K562 (cell line): ENCODE results near the gene RGS7. TPM values are rescaled to one million over a fixed set of nuclear protein-coding genes. Genes with fewer than 3 reads are reported as not detected.

Experiments
- ATAC-seq: fragments of 200-7000 bp; cut with Tn5 transposase; 3 replicates; pipeline ENCODE4 v1.9.1; 2020; ENCODE audit warnings: moderate library complexity
- BruUV-seq: library from RNA; stranded (reverse); fragments of 400-500 nt; replicated peaks from 2 replicates; lab custom pipeline; 2021; lab: Mats Ljungman, UMichigan
- CTCF ChIA-PET: fragments of 300-600 bp; formaldehyde crosslinking; extraction: SDS; loops from one replicate; lab custom pipeline; 2021; ENCODE audit warnings: low intra/inter-chr PET ratio; lab: Yijun Ruan, JAX
- POLR2A ChIA-PET: fragments of 300-600, 350-650 bp; sonication (Branson Sonifier 250); formaldehyde crosslinking; extraction: SDS; loops from one replicate; lab custom pipeline; 2021; ENCODE audit warnings: antibody characterized with exemption, inconsistent platforms; lab: Yijun Ruan, JAX
- DNase-seq, 4 experiments: peaks; one replicate each; pipeline versions ENCODE4 v3.0.0 to v3.0.0-alpha.2; 2011 to 2018; ENCODE audit warnings: low spot score in 3 of 4, mixed read lengths in 3 of 4; ENCODE audit errors: extremely low read depth in 1 of 4
- FAIRE-seq: peaks from 2 replicates; lab custom pipeline; 2011; peaks lifted over from hg19 to GRCh38; lab: Jason Lieb, UNC
- H2AFZ ChIP-seq: 2 replicates; pipeline ENCODE4 v1.6.0; 2011; ENCODE audit warnings: low read depth, low read length, control low read depth, inconsistent platforms
- H3K27ac ChIP-seq: fragments of 200-600 bp; 3 replicates; pipeline ENCODE4 v1.8.0; 2011; ENCODE audit warnings: low read depth, mild to moderate bottlenecking, control low read depth, inconsistent platforms, low read length, moderate library complexity, mixed read lengths; ENCODE audit errors: extremely low read depth
- H3K27me3 ChIP-seq, 2 experiments: fragments of 300-600 bp in 1 of 2; 2 replicates in 1 of 2; 3 replicates in 1 of 2; pipeline versions ENCODE4 v1.6.0 to v1.8.0; 2011; ENCODE audit warnings: inconsistent platforms in 2 of 2, low read length in 2 of 2, mild to moderate bottlenecking in 1 of 2, mixed read lengths in 1 of 2, moderate library complexity in 1 of 2; ENCODE audit not compliant: control insufficient read depth in 2 of 2, insufficient read depth in 2 of 2
- H3K36me3 ChIP-seq: fragments of 300-600 bp; 3 replicates; pipeline ENCODE4 v1.8.0; 2011; ENCODE audit warnings: mild to moderate bottlenecking, low read length, inconsistent platforms; ENCODE audit not compliant: control insufficient read depth, insufficient read depth
- H3K4me1 ChIP-seq, 2 experiments: fragments of 200-600 bp in 1 of 2; replicated peaks in 1 of 2; 2 replicates in 1 of 2; 3 replicates in 1 of 2; pipeline versions ENCODE4 v1.5.1 to v1.8.0; 2011; ENCODE audit warnings: inconsistent platforms in 2 of 2, low read length in 2 of 2, mild to moderate bottlenecking in 1 of 2, mixed read lengths in 1 of 2, moderate library complexity in 1 of 2; ENCODE audit not compliant: control insufficient read depth in 2 of 2, insufficient read depth in 2 of 2
- H3K4me2 ChIP-seq: 2 replicates; pipeline ENCODE4 v1.6.1; 2011; ENCODE audit warnings: low read length, control low read depth, inconsistent platforms, mixed read lengths; ENCODE audit not compliant: insufficient read depth
- H3K4me3 ChIP-seq: fragments of 200-600 bp; sonication (generic), shearing (Covaris generic); 2 replicates; pipeline ENCODE4 v1.5.1; 2016; ENCODE audit warnings: control low read depth, inconsistent platforms
- H3K79me2 ChIP-seq: fragments of 200-600 bp; 3 replicates; pipeline ENCODE4 v1.8.0; 2011; ENCODE audit warnings: low read length, inconsistent platforms; ENCODE audit not compliant: control insufficient read depth, insufficient read depth
- H3K9ac ChIP-seq, 2 experiments: 2 replicates each; pipeline versions ENCODE4 v1.6.0 to v1.6.1; 2011; ENCODE audit warnings: low read depth in 2 of 2, low read length in 2 of 2, control low read depth in 1 of 2, inconsistent platforms in 1 of 2, mild to moderate bottlenecking in 1 of 2, mixed read lengths in 1 of 2; ENCODE audit not compliant: insufficient read depth in 1 of 2
- H3K9me1 ChIP-seq: one replicate; pipeline ENCODE4 v1.6.0; 2011; ENCODE audit warnings: inconsistent platforms, mild to moderate bottlenecking, low read length, moderate library complexity; ENCODE audit not compliant: control insufficient read depth, insufficient read depth
- H3K9me3 ChIP-seq: replicated peaks from 2 replicates; pipeline ENCODE4 v1.5.1; 2011; ENCODE audit warnings: low read depth, low read length, inconsistent platforms; ENCODE audit not compliant: control insufficient read depth, insufficient read depth
- H4K20me1 ChIP-seq: replicated peaks from 2 replicates; pipeline ENCODE4 v1.6.1; 2011; ENCODE audit warnings: low read length, inconsistent platforms, mixed read lengths; ENCODE audit not compliant: control insufficient read depth, insufficient read depth
- BCOR ChIP-seq: fragments of 450-650 bp; IDR thresholded peaks from 2 replicates; pipeline ENCODE4 v1.6.1; 2016
- BMI1 ChIP-seq: fragments of 150-350 bp; IDR thresholded peaks from 2 replicates; pipeline ENCODE4 v1.6.1; 2014; ENCODE audit warnings: low read length
- CTBP1 ChIP-seq: fragments of 450-650 bp; IDR thresholded peaks from 2 replicates; pipeline ENCODE4 v1.6.1; 2016; ENCODE audit warnings: borderline replicate concordance
- FOSL1 ChIP-seq: fragments of 200-800 bp; sonication (Bioruptor generic); conservative IDR thresholded peaks from 2 replicates; pipeline ENCODE4 v1.6.1; 2016; ENCODE audit warnings: missing genetic modification characterization, missing compliant biosample characterization
- FOXM1 ChIP-seq, 2 experiments: fragments of 450-650 bp in 1 of 2; sonication (generic) in 1 of 2; formaldehyde crosslinking in 1 of 2; IDR thresholded peaks; 2 replicates each; pipeline versions ENCODE4 v1.6.1 to v1.9.0; 2017 to 2022; ENCODE audit warnings: low read depth in 2 of 2, mild to moderate bottlenecking in 2 of 2, missing genetic modification reagents in 1 of 2, moderate library complexity in 1 of 2
- KLF6 ChIP-seq: fragments of 250-450 bp; sonication (Bioruptor Pico); IDR thresholded peaks from 2 replicates; pipeline ENCODE4 v1.4.0; 2020; ENCODE audit warnings: mild to moderate bottlenecking, moderate library complexity, borderline replicate concordance
- NELFE ChIP-seq: IDR thresholded peaks from 2 replicates; pipeline ENCODE4 v1.6.1; 2011; ENCODE audit warnings: mild to moderate bottlenecking; ENCODE audit not compliant: insufficient read depth, insufficient read length
- PTBP1 ChIP-seq: fragments of 200-400 bp; formaldehyde crosslinking; IDR thresholded peaks from 2 replicates; pipeline ENCODE4 v1.6.1; 2017; ENCODE audit warnings: low read depth, low read length
- SP1 ChIP-seq: sonication (generic); formaldehyde crosslinking; IDR thresholded peaks from 2 replicates; pipeline ENCODE4 v1.8.1; 2022; ENCODE audit warnings: mild to moderate bottlenecking, missing genetic modification reagents
- SPI1 ChIP-seq: IDR thresholded peaks from 2 replicates; pipeline ENCODE4 v1.6.1; 2011; ENCODE audit warnings: low read depth, low read length, control low read depth, borderline replicate concordance
- ZNF133 ChIP-seq: fragments of 250-450 bp; sonication (Bioruptor Pico); IDR thresholded peaks from 2 replicates; pipeline ENCODE4 v1.4.0; 2020; ENCODE audit warnings: mild to moderate bottlenecking
- WGBS: fragments of 100-300 bp; shearing (Covaris generic); methylation state at CpG from one replicate; pipeline ENCODE4 v1.1.6; 2016; ENCODE audit warnings: low coverage, mixed read lengths; ENCODE audit not compliant: insufficient coverage; ENCODE audit errors: missing lambda C conversion rate; 5-methylcytosine and 5-hydroxymethylcytosine counted together
- in situ Hi-C: fragments of 300-500 bp; cut with MboI; formaldehyde crosslinking; loops from 4 replicates; pipeline ENCODE4 v1.15.0; 2018; ENCODE audit warnings: inconsistent platforms, mixed read lengths
- intact Hi-C: fragments of 100-400 bp; cut with micrococcal nuclease; formaldehyde crosslinking; loops from 2 replicates; pipeline ENCODE4 v1.14.2; 2022
- polyA plus RNA-seq, 8 experiments: library from polyadenylated mRNA; depleted of rRNA in 4 of 8; stranded (reverse) in 5 of 8; unstranded in 3 of 8; fragments of >200 nt; fragmentation: Nextera tagmentation in 2 of 8; fragmentation: Illumina TruSeq in 1 of 8; extraction: Ambion mirVana in 2 of 8; extraction: Trizol in 1 of 8; gene quantifications; 2 replicates each; pipeline versions ENCODE4 v1.2.1 to v1.2.3, GENCODE V29; 2011 to 2014; ENCODE audit warnings: inconsistent platforms in 1 of 8, missing spikeins in 1 of 8
- total RNA-seq, 7 experiments: library from RNA; depleted of rRNA in 6 of 7; stranded (reverse); fragments of >200 nt in 6 of 7; fragmentation: Illumina TruSeq in 2 of 7; extraction: Trizol in 2 of 7; gene quantifications; 2 replicates each; pipeline versions ENCODE4 v1.2.1 to v1.2.3, GENCODE V29; 2011 to 2021; ENCODE audit warnings: low replicate concordance in 1 of 7
- TF ChIP-seq, protein P1 (sequence below): fragments of 250-450 bp; sonication (Bioruptor Pico); IDR thresholded peaks from 2 replicates; pipeline ENCODE4 v1.4.0; 2020; ENCODE audit warnings: mild to moderate bottlenecking, moderate library complexity, borderline replicate concordance
- TF ChIP-seq, protein P2 (sequence below): IDR thresholded peaks from 3 replicates; pipeline ENCODE4 v1.6.1; 2011; ENCODE audit warnings: borderline replicate concordance, mild to moderate bottlenecking, moderate library complexity; ENCODE audit not compliant: insufficient read length; ENCODE audit errors: extremely low read depth
- TF ChIP-seq, protein P3 (sequence below): sonication (generic); formaldehyde crosslinking; IDR thresholded peaks from 2 replicates; pipeline ENCODE4 v1.8.0; 2023; ENCODE audit warnings: mild to moderate bottlenecking, missing genetic modification reagents

RGS7 gene
- total and polyA plus RNA-seq, 9 of the 15 experiments (the other 6 are each of a cell fraction or from before 2014, with no cell fraction given), result not detected

DNA sequence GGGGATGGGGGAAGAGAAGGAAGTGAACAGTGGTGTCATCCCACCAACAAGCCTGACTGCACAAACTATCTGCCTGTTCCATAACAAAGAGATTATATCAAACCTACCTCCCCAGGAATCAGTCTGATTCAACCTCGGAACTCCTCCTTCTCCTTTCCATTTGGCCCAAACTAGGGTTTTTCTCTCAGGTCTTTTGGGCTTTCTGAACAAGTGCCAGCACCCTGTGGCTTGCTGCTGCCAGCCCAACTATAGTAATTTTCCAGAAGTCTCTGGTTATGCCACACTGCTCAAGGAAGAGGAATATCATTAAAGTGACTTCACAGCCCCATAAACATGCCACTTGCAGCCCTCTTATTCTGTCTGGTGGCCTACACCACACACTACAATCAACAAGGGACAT is 70.5 kb downstream of the RGS7 start:
- H3K36me3 ChIP-seq, result no peaks in the 10 kb centered on the region
- no peak overlapping the region for H3K4me2 ChIP-seq
- H2AFZ ChIP-seq, result no peak overlapping the region
- no peaks in the 10 kb centered on the region; the same call in 1 of the 2 replicates for H3K9me3 ChIP-seq
- CTCF ChIA-PET, result no interaction called here
- WGBS, result 0% methylated on average over 1 of the region's 1 CpG
- no peak overlapping the region for H3K9ac ChIP-seq
- no peaks in the 10 kb centered on the region for H4K20me1 ChIP-seq
- no peaks in the 10 kb centered on the region for H3K9me1 ChIP-seq
- H3K4me3 ChIP-seq, result no peak overlapping the region
- no peak overlapping the region for H3K27ac ChIP-seq
- no TSS peak for BruUV-seq
- ATAC-seq (no peak), FAIRE-seq (no peak), DNase-seq (no peak)
- no peaks in the 10 kb centered on the region for H3K4me1 ChIP-seq
- POLR2A ChIA-PET, result no interaction called here
- no peaks in the 10 kb centered on the region for H3K27me3 ChIP-seq
- intact Hi-C loops, result no loop called here
- in situ Hi-C loops, result no loop called here
- H3K79me2 ChIP-seq, result no peaks in the 10 kb centered on the region
- TF ChIP-seq NELFE, result no peak
- TF ChIP-seq BCOR, result no peak
- no peak for TF ChIP-seq ZNF133
- TF ChIP-seq, protein P1, sequence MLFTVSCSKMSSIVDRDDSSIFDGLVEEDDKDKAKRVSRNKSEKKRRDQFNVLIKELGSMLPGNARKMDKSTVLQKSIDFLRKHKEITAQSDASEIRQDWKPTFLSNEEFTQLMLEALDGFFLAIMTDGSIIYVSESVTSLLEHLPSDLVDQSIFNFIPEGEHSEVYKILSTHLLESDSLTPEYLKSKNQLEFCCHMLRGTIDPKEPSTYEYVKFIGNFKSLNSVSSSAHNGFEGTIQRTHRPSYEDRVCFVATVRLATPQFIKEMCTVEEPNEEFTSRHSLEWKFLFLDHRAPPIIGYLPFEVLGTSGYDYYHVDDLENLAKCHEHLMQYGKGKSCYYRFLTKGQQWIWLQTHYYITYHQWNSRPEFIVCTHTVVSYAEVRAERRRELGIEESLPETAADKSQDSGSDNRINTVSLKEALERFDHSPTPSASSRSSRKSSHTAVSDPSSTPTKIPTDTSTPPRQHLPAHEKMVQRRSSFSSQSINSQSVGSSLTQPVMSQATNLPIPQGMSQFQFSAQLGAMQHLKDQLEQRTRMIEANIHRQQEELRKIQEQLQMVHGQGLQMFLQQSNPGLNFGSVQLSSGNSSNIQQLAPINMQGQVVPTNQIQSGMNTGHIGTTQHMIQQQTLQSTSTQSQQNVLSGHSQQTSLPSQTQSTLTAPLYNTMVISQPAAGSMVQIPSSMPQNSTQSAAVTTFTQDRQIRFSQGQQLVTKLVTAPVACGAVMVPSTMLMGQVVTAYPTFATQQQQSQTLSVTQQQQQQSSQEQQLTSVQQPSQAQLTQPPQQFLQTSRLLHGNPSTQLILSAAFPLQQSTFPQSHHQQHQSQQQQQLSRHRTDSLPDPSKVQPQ (CRISPR knock-in tag), result no peak
- TF ChIP-seq, protein P2, sequence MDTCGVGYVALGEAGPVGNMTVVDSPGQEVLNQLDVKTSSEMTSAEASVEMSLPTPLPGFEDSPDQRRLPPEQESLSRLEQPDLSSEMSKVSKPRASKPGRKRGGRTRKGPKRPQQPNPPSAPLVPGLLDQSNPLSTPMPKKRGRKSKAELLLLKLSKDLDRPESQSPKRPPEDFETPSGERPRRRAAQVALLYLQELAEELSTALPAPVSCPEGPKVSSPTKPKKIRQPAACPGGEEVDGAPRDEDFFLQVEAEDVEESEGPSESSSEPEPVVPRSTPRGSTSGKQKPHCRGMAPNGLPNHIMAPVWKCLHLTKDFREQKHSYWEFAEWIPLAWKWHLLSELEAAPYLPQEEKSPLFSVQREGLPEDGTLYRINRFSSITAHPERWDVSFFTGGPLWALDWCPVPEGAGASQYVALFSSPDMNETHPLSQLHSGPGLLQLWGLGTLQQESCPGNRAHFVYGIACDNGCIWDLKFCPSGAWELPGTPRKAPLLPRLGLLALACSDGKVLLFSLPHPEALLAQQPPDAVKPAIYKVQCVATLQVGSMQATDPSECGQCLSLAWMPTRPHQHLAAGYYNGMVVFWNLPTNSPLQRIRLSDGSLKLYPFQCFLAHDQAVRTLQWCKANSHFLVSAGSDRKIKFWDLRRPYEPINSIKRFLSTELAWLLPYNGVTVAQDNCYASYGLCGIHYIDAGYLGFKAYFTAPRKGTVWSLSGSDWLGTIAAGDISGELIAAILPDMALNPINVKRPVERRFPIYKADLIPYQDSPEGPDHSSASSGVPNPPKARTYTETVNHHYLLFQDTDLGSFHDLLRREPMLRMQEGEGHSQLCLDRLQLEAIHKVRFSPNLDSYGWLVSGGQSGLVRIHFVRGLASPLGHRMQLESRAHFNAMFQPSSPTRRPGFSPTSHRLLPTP, result no peak
- no peak for TF ChIP-seq PTBP1
- TF ChIP-seq SPI1, result no peak
- no peak for TF ChIP-seq CTBP1
- no peak for TF ChIP-seq BMI1
- no peak for TF ChIP-seq FOXM1 (IDR thresholded peaks at IDR 0.05; ENCODE audit: low read depth)
- TF ChIP-seq FOXM1 (CRISPR knock-in tag; IDR thresholded peaks at IDR 0.05; ENCODE audit: low read depth), result no peak
- no peak for TF ChIP-seq FOSL1 (tag)
- TF ChIP-seq, protein P3, sequence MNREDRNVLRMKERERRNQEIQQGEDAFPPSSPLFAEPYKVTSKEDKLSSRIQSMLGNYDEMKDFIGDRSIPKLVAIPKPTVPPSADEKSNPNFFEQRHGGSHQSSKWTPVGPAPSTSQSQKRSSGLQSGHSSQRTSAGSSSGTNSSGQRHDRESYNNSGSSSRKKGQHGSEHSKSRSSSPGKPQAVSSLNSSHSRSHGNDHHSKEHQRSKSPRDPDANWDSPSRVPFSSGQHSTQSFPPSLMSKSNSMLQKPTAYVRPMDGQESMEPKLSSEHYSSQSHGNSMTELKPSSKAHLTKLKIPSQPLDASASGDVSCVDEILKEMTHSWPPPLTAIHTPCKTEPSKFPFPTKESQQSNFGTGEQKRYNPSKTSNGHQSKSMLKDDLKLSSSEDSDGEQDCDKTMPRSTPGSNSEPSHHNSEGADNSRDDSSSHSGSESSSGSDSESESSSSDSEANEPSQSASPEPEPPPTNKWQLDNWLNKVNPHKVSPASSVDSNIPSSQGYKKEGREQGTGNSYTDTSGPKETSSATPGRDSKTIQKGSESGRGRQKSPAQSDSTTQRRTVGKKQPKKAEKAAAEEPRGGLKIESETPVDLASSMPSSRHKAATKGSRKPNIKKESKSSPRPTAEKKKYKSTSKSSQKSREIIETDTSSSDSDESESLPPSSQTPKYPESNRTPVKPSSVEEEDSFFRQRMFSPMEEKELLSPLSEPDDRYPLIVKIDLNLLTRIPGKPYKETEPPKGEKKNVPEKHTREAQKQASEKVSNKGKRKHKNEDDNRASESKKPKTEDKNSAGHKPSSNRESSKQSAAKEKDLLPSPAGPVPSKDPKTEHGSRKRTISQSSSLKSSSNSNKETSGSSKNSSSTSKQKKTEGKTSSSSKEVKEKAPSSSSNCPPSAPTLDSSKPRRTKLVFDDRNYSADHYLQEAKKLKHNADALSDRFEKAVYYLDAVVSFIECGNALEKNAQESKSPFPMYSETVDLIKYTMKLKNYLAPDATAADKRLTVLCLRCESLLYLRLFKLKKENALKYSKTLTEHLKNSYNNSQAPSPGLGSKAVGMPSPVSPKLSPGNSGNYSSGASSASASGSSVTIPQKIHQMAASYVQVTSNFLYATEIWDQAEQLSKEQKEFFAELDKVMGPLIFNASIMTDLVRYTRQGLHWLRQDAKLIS (CRISPR knock-in tag), result no peak
- TF ChIP-seq SP1 (CRISPR knock-in tag), result no peak
- TF ChIP-seq KLF6 (CRISPR knock-in tag), result no peak
